GM21737 (cell line): Measurements from ENCODE around the gene PCSK6.

Experiments used
- ATAC-seq: cut with Tn5 transposase; IDR thresholded peaks from one replicate; pipeline ENCODE4 v1.9.1; 2021; ENCODE audit warnings: mild to moderate bottlenecking, moderate library complexity; ENCODE audit not compliant: unreplicated experiment

PCSK6 gene

GRCh38 chr15:101448336-101448735, 41.2 kb downstream of the PCSK6 start:
- ATAC-seq, result no peak

DNA sequence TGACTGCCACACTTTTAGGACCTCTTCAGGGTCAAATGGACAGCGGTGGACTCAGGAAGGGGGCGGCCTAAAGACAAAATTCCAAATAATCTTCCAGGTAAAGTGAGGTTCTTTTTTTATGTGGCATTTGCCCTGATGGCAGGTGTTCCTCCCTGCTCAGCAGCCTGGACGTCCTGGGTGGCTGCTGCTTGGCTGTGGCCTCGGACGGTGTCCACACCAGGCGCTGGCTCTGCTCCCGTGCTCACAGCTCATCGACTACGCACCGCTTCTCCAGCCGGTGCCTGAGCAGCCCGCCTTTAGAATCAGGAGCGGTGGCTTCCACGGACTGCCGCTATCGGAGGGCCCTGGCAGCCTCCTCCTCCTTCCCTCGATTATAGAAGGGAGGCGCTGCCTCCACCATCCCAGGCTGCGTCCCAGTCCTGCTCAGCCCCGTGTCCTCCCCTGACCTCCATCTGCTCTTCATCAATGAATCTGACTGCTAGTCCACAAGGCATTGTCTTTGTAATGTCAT, 41.9 kb downstream of the PCSK6 start:
- no peak for ATAC-seq

- ATAC-seq, result no peak
Measured at GRCh38 chr15:101447168-101447533, 42.4 kb downstream of the PCSK6 start.

DNA sequence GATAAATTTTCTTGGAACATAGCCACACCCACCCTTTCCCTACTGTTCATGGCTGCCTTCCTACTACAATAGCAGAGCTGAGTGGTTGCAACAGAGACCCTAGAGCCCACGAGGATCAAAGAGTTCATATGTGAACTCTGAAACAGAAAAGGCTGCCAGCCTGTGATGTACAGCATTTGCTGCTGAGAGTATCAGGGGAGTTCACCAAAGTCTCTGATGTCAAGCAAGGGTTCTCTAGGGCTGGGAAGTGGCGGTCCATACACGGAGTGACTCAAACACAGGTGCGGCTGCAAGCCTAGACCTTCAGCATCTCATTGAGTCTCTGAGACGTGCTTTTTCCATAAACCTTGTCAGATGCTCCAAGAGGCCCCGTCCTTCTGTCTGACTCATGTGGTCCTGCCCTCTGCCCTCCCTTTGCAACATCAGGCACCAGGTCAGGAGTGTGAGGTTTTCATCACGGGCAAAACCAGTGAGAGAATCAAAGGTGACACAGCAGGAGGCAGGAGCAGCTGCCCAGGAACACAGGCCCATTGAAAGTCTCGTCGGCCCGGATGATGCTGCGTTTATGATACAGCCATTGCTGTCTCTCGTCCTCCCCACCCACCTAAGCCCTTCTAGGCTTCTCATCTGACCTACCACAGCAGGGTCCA, 42.9 kb downstream of the PCSK6 start:
- ATAC-seq, result no peak

DNA sequence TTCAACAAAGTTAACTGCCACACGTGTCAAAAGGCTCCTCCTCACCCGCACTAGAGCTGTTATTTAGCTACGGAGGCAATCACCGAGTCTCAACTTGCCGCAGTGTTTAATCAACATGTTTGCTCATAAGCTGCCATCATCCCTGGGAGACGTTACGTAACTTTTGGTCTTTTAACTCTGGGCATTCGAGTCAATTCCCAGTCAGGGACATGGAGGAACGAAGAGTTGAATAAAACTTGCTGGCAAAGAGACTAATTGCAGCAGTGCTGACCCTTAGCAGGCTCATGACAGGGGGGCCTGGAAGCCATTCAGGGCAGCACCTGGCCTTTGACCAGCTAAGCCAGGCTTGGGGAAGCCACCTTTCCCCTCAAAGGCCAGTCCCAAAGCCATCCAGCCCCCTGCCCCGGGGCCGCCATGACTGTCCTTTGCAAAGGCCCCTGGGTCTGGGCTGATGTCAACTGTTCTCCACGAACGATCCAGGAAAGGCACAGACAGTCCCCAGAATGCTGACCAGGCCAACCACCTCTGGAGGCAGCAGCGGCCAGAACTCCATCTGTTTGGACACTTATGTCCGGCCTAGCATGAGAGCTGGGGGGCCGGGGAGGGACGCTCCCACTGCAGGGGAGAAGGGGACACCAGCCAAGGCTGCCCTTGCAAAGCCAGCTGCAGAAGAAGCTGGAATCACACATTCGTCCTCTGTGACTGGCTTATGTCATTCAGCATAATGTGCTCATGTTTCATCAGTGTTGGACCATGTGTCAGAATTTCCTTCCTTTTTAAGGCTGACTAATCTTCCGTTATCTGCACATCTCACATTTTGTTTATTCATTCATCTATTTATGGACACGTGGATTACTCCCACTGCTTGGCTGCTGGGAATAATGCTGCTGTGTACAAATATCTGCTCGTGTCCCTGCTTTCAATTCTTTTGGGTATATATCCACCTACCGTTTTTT, 43.7 kb downstream of the PCSK6 start:
- ATAC-seq, result no peak

- ATAC-seq, result no peak
Measured at GRCh38 chr15:101444807-101445508, 44.5 kb downstream of the PCSK6 start.

DNA sequence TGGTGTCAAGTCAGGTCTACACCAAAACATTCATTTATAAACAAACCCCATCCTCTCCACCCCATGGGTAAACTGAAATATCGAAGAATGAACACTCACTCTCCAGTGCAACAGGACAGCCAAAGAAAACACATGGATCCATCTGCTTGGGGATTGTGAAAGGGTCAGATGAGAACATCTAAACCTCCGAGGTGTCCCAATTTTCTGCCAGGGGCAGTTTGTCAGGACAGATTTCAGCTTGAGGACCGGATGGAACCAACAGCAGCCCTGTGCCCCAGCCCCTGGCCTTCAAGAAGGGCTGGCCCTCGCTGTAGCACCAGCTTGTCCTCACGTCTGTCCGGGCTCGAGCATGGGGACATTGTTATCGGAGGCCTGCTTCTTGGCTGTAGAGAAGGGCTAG, 45.5 kb downstream of the PCSK6 start:
- no peak for ATAC-seq

GRCh38 chr15:101442272-101442671, 47.2 kb downstream of the PCSK6 start:
- ATAC-seq, result no peak

GRCh38 chr15:101441696-101442095, 47.8 kb downstream of the PCSK6 start:
- no peak for ATAC-seq

- ATAC-seq, result no peak
Measured at GRCh38 chr15:101440846-101441590, 48.5 kb downstream of the PCSK6 start.

DNA sequence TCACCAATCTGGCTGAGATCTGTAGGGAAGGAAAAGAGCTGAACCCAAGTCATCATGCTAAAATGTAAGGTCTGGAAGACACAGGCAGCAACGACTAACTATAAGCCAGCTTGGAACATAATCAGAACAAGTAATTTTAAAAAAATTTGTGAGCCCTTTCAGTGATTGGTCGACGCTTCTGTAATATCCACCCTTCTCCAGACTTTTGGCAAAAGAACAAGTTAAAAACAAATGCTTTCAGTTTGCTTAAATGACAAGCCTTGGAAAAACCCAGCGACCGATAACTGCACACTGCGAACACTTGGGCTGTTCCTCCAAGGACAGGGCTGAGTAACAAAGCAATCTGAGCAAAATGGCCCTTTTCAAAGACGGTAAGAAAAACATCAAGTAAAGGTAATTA, 49.6 kb downstream of the PCSK6 start:
- no peak for ATAC-seq

GRCh38 chr15:101439285-101439919, 50.1 kb downstream of the PCSK6 start:
- ATAC-seq, result no peak

DNA sequence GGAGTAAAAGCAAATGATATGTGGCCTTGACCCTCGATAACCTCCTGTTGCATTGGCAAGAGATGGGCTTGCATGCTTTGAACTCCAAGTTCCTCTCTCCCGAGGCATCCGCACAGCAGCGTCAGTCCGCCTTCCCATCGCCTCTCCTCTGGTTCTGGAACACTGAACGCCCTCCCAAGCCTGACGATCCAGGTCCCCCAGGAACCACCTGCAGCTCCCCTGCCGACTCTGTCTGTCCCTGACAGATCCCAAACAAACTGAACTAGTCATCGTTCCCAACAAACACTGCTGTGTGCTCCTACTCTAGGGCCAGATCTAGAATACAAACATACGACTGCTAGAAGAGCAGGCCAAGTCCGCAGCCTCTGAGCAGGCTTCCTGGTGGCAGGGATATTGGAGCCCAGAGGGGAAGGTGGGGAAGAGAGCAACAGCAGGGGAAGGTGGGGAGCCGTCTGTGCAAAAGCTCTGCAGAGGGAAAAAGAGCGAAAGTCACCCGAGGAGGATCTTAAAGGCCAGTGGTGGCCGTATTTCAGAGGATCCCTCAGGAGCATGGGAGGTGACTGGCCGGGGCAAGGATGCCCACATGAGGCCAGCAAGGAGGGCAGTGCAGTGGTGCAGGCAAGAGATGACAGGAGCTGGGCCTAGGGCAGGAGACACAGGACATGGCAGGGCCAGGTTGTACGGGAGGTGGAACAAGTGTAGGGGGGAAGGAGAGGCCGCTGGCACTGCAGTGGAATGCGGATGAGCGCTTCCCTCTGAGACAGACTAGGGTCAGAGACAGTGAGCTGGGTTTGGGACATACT, 50.8 kb downstream of the PCSK6 start:
- ATAC-seq, result no peak

DNA sequence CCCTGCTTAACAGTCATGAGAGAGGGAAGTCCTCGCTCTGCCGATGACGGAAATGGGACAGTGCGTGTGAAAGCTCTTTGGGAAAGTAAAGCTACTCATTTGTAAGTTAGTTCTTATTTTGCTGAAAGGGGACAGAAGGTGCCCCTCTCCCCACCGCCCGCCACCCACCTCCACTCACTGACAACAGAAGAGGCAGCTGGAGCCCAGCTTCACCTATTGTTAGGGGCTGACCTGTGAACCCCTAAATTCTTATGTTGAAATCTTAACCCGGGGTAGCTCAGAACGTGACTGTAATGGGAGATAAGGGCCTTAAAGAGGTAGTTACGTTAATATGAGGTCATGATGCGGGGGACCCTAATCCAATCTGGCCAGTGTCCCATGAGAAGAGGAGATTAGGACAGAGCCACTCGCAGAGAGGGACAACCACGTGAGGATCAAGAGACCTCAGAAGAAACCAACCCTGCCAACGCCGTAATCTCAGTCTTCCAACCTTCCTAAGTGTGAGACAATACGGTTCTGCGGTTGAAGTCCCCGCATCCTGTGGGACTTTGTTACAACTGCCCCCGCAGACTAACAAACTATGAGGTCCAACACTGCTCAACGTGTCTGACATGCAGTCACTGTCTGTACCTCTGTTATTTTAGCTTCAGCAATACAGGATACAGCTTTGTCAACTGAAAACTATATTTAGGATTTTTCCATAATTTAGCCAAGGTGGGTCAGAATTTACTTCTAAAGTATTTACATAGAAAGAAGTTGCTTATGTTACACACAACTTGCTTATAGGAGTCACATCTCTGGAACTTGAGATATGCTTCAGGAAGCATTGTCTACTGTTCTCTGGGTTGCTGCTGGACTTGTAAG, 51.7 kb downstream of the PCSK6 start:
- no peak for ATAC-seq

DNA sequence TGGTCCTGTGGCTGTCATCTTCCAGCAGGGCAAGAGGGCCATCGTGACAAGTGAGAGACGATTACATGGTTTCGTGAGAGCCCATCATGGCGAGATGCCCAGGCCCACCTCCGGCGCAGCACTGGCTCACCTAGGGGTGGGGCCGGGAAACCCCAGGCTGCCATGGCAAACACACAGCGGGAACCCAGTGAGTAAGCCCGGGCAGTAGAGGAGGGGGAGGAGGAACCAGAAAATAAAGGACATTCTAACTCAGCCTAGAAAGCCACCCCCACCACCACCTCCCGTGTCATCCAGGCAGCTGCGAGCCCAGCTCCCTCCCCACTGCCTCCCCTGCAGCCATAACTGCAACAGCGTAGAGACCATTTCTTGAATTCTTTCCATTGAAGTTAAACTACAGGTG, 52.3 kb downstream of the PCSK6 start:
- no peak for ATAC-seq

- no peak for ATAC-seq
Measured at GRCh38 chr15:101436526-101436925, 53.0 kb downstream of the PCSK6 start.

DNA sequence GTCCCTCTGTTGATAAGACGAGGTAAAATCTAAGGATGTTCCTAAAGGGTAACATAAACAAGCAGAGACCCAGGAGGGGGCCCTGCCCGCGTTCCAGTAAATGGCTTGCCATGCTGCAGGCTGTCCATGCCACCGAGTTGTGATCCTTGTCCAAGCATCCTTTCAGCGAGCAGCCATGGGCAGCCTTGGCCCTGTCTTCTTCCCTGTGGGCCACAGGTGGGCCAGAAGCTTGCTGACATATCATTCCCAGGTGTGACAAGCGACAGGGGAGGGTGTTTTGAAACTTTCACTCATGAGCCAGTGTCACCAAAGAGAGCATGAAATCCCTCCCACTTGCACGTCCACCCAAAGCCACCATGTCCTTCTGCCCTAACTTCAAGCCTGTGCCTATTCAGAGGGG, 53.7 kb downstream of the PCSK6 start:
- no peak for ATAC-seq
